H1 (cell line): ENCODE results near the gene JAKMIP1.

Experiments used
- BRCA1 ChIP-seq: IDR thresholded peaks from 2 replicates; pipeline ENCODE4 v1.6.1; 2012; ENCODE audit warnings: low read depth, low read length, improper control_type of control experiment
- CTCF ChIP-seq, 3 experiments: IDR thresholded peaks; 1 replicate in 2 of 3; 2 replicates in 1 of 3; pipeline versions ENCODE4 v1.5.1 to v1.6.1; 2011; ENCODE audit warnings: low read length in 3 of 3, mild to moderate bottlenecking in 3 of 3, inconsistent platforms in 2 of 3, low read depth in 1 of 3, moderate library complexity in 1 of 3; ENCODE audit not compliant: insufficient read depth in 1 of 3; ENCODE audit errors: control extremely low read depth in 1 of 3
- EP300 ChIP-seq, 2 experiments: IDR thresholded peaks; 1 replicate in 1 of 2; 2 replicates in 1 of 2; pipeline ENCODE4 v1.6.1; 2011 to 2012; ENCODE audit warnings: low read depth in 2 of 2, low read length in 2 of 2, mild to moderate bottlenecking in 2 of 2, borderline replicate concordance in 1 of 2, inconsistent platforms in 1 of 2, moderate library complexity in 1 of 2
- EZH2 ChIP-seq: fragments of 200-600 bp; sonication (generic); IDR thresholded peaks from 2 replicates; pipeline ENCODE4 v1.7.1; 2012; ENCODE audit warnings: low read depth, mild to moderate bottlenecking, moderate library complexity, low read length, inconsistent platforms; ENCODE audit not compliant: severe bottlenecking
- POLR2A ChIP-seq, 2 experiments: IDR thresholded peaks; 1 replicate in 1 of 2; 2 replicates in 1 of 2; pipeline ENCODE4 v1.6.1; 2011; ENCODE audit warnings: low read depth in 2 of 2, low read length in 2 of 2, mild to moderate bottlenecking in 2 of 2; ENCODE audit errors: control extremely low read depth in 1 of 2
- SUZ12 ChIP-seq: fragments of 200-600 bp; sonication (generic); IDR thresholded peaks from 2 replicates; pipeline ENCODE4 v1.6.1; 2012; ENCODE audit warnings: mild to moderate bottlenecking, inconsistent platforms, low read length, moderate library complexity, mixed read lengths
- TAF1 ChIP-seq: IDR thresholded peaks from 2 replicates; pipeline ENCODE4 v1.6.1; 2011; ENCODE audit warnings: mild to moderate bottlenecking, low read depth, low read length

- TF ChIP-seq BRCA1 = no peak
- TF ChIP-seq EZH2 = no peak
- TF ChIP-seq CTCF (IDR thresholded peaks at IDR 0.05; ENCODE audit: control extremely low read depth in 1 of 3, insufficient read depth in 1 of 3, low read depth in 1 of 3, low read length in 3 of 3) = no peak
- TF ChIP-seq SUZ12 = no peak
- no peak for TF ChIP-seq TAF1
- no peak for TF ChIP-seq POLR2A (IDR thresholded peaks at IDR 0.05; ENCODE audit: control extremely low read depth in 1 of 2, low read depth in 2 of 2, low read length in 2 of 2)
- no peak for TF ChIP-seq EP300 (IDR thresholded peaks at IDR 0.05; ENCODE audit: borderline replicate concordance in 1 of 2, low read depth in 2 of 2, low read length in 2 of 2)
Observed at GRCh38 chr4:6065934-6066590, 134.3 kb downstream of the JAKMIP1 start.
